NCI-H2029 treated with DMSO at 0.1 percent for 48 hours (cell line): Measurements from ENCODE around the gene OR52E4.

Source experiments
- DNase-seq: peaks from one replicate; lab custom pipeline; 2025; lab: John Stamatoyannopoulos, UW

OR52E4 gene

GRCh38 chr11:5880329-5880728 is at the start of gene OR52E4:
Gene OR52E4 (plus strand): TSS chr11:5880629. CDS start chr11:5884293, 3,664 bp downstream.
- no peak for DNase-seq

DNA sequence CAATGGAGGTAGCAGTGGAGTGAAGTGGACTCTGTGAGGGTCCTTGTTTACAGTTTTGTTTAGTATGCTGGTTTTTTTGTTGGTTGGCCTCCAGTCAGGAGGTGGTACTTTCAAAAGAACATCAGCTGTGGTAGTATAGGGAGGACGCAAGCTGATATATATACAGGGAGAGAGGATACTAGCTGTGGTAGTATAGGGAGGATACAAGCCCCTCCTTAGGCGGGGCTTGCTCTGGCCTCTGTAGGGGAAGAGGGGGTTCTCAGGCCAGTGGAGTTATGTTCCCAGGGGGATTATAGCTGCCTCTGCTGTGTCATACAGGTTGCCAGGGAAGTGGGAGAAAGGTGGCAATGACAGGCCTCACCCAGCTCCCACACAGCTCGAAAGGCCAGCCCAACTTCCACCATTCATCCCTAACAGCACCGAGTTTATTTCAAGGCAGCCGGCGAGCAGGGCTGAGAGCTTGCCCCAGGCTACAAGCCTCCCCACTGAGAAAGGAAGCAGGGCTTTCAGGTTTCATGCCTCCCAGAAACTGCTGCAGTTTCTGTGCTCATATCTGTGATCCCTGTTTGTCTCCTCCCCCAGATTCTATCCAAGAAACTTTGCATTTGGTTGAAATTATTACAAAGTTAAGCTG is 49.1 kb upstream of the OR52E4 start:
- DNase-seq = no peak

DNA sequence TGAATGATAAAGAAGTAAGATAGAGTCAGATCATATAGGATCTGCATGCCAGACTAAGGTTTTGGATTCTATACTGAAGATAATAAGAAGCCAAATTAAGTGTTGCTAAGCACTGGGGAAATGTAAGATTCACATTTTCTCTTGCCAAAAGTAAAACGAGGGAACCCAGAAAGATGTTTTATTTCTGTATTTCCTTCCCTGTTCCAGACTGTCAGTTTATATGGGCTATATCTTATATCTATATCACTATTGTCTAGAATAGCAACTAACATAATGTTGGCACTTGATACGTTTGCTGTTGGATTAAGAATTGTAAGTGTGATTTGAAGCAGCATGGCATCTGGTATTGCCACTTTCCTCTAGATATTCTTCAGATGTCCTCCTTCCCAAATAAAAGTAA is 47.0 kb upstream of the OR52E4 start:
- DNase-seq = no peak

DNA sequence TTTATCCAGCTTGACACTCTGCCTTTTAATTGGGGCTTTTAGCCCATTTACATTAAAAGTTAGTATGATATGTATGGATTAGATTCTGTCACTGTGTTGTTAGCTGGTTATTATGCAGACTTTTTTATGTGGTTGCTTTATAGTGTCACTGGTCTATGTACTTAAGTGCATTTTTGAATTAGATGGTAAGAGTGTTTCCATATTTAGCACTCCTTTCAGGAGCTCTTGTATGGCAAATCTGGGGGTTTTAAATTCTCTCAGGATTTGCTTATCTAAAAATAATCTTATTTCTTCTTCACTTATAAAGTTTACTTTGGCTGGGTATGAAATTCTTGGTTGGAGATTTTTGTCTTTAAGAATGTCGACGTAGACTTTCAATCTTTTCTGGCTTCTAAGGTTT is 42.7 kb upstream of the OR52E4 start:
- no peak for DNase-seq

- DNase-seq = no peak
Measured at GRCh38 chr11:5841797-5842196, 38.6 kb upstream of the OR52E4 start, which contains the start of gene OR52E6. Gene OR52E6 (minus strand): TSS chr11:5841897. CDS start chr11:5841897, 0 bp downstream.

GRCh38 chr11:5846701-5847100 is 33.7 kb upstream of the OR52E4 start:
- no peak for DNase-seq

GRCh38 chr11:5847711-5848110 is 32.7 kb upstream of the OR52E4 start:
- no peak for DNase-seq

GRCh38 chr11:5851002-5851401 is 29.4 kb upstream of the OR52E4 start:
- no peak for DNase-seq

GRCh38 chr11:5857590-5857989 is 22.8 kb upstream of the OR52E4 start, which contains the start of gene OR52E8:
Gene OR52E8 (minus strand): TSS chr11:5857690. CDS start chr11:5857690, 0 bp downstream.
- no peak for DNase-seq

GRCh38 chr11:5865826-5866225 is 14.6 kb upstream of the OR52E4 start:
- DNase-seq = no peak

- DNase-seq = no peak
Measured at GRCh38 chr11:5878564-5878963, 1.9 kb upstream of the OR52E4 start.

DNA sequence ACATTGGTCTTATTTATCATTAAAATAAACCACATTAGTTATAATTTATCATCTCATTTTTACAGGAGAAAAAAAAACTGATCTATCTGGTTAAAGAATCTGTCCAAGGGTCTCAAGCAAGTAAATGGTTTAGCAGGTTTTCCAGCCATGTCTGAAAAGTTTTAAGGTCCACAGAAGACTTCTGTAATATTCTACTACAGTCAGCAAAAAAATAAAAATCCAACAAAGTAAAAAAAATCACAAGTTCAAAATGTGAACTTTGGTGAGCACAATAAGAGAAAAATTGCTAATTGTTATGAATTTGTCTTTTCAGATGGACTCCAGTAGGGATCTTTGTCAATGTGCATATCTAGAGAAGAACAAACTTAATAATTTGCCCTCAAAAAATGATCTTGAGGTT is 1.3 kb downstream of the OR52E4 start:
- no peak for DNase-seq

- no peak for DNase-seq
Measured at GRCh38 chr11:5887172-5887571, 6.7 kb downstream of the OR52E4 start.

DNA sequence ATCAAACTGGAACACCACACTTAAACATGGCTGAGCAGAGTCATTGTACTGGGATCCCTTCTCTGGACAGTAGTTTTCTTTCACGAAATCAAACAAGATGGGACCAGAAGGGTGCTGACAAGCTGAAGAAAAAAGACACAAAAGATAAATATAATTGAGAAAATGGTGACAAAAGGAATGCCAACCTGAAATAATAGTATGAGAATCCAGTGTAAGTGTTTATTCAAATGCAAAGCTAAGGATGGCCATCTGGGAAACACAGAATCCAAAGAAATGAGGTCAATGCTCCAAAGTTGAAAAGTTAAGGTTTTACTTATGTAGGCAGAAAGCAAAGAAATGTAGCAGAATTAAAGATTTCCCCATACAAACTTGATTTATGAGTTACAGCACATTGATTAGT is 7.2 kb downstream of the OR52E4 start:
- no peak for DNase-seq

DNA sequence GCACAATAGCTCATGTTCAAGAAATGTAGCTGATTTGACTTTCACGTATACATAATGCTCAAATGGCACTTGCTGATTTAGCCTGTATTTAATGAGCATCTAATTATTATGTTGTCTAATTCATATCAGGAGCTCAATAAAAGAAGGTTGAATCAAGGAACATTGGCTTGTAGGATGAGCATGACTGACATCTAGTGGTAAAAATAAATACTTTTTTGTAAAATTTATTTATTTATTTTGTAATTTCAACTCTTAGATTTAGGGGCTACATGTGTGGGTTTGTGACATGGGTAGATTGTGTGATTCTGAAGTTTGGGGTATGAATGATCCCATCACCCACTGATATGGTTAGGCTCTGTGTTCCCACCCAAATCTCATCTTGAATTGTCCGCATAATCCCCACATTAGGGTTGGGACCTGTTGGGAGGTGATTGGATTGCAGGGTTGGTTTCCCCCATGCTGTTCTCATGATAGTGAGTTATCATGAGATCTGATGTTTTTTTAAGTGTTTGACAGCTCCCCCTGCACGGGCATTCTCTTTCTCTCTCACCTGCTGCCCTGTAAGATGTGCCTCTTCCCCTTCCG is 10.9 kb downstream of the OR52E4 start:
- DNase-seq = peak; percentile 2

- no peak for DNase-seq
Measured at GRCh38 chr11:5892908-5893307, 12.5 kb downstream of the OR52E4 start, which contains the start of gene OR52E5. Gene OR52E5 (plus strand): TSS chr11:5893208. CDS start chr11:5900777, 7,569 bp downstream.

DNA sequence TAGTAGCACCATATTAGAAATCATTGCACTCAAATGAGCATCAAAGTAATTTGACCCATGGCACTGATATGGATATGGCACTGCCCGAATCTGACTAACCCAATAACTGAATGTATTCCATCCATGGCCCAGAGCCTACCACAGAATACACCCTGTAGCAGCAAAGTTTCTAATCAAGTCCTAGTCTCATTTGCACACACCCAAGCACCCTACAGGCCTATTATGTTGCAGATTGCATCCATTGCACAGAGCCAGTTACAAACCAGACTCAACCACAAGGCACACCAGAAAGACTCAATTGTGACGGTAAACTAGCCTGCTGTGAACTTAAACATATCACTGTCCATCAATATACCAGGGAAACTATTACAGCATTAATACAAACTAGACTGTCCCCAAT is 19.1 kb downstream of the OR52E4 start:
- DNase-seq = no peak

- no peak for DNase-seq
Measured at GRCh38 chr11:5910540-5910939, 30.1 kb downstream of the OR52E4 start.

GRCh38 chr11:5922749-5923426 is 42.5 kb downstream of the OR52E4 start:
- DNase-seq = no peak

DNA sequence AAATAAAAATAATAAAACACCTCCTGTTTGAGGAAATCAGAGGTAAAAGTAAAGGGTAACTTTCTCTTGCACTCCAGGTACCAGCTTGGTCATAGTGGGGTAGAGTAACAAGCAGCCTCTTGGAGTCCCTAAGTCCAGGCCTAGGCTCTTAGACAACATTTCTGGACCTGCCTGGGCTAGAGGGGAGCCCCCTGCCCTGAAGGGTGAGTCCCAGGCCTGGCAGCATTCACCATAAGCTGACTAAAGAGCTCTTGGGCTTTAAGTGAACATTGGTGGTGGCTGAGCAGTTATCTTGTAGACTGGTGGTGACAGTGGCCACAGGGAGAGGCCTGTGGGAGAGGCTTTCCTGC is 43.0 kb downstream of the OR52E4 start:
- no peak for DNase-seq

DNA sequence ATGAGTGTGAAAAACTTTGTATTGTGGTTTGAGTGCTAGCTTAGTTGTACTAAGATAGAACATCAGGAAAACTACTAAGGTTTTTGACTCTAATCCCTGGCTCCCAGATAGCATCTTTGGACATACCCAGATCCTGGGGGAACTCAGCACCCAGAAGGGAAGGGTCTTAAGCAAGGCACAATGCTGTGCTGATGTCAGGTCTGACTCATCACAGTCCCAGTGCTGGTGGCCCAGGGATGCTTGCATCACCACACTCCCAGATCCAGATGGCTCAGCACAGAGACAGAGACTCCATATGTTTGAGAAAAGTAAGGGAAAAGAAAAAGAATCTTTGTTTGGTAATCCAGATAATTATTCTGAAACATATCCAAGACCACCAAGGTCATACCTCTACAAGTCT is 43.4 kb downstream of the OR52E4 start:
- no peak for DNase-seq

DNA sequence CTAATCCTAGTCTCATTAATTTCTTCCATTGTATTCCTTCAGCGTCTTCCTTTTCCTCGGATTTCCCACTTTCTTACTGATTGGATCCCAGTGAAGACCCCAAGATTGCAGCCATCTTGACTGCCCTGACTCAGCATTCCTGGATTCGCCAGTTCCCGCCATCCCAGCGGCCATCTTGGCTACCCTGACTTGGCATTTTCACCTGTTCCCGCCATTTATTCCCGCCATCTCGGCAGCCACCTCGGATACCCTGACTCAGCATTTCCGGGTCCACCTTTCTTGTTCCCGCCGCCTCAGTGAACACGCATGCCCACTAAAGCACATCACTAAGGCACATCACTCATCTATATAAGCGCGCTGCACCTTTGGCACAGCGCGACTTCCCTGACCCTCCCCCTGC is 47.8 kb downstream of the OR52E4 start:
- DNase-seq = no peak

GRCh38 chr11:5928811-5929210 is 48.4 kb downstream of the OR52E4 start:
- no peak for DNase-seq
